Activated CD4-positive, alpha-beta T cell treated with anti-CD3 and anti-CD28 coated beads, Interleukin-2, amount 10 ng/mL, durations not matched to agents 7 days and 5 days (primary cell): ENCODE results near the gene DUSP6. TPM values are rescaled to one million over a fixed set of nuclear protein-coding genes. Genes with fewer than 3 reads are reported as not detected.

Source experiments
- total RNA-seq, 2 experiments: library from RNA; stranded (reverse); gene quantifications; one replicate each; pipeline ENCODE4 v1.2.3, GENCODE V29; 2021

The DUSP6 gene
- total RNA-seq, 2 experiments from 2014 or later, result 48.2 to 48.5 TPM

Other genes with a start within 250 kb of the DUSP6 start
- 10 to 100 TPM; 12.2 to 13.3 TPM for gene GALNT4, start 172.3 kb upstream of the DUSP6 start, total RNA-seq
- gene POC1B, start 173.5 kb upstream of the DUSP6 start, total RNA-seq, result 10 to 100 TPM; 33.2 to 41.0 TPM